ENCODE results near the gene SPTAN1.
"Not testable (repeated sequence)": the region's sequence is repeated elsewhere in the genome, so short reads cannot be mapped to it uniquely, and the experiment has no call there.

SPTAN1 gene

GRCh38 chr9:128666481-128666941, 114.1 kb downstream of the SPTAN1 start:
- H3K4me3 Mint-ChIP-seq; H3K36me3 Mint-ChIP-seq (ENCODE audit: low read depth); DNase-seq; H3K9me3 Mint-ChIP-seq; H3K27me3 Mint-ChIP-seq; H3K27ac Mint-ChIP-seq; H3K4me1 Mint-ChIP-seq (ENCODE audit: low read depth): not testable (repeated sequence)

GRCh38 chr9:128669786-128670185, 117.4 kb downstream of the SPTAN1 start:
- Mint-ChIP-seq H3K9me3 (no peaks in the 10 kb centered on the region), H3K27ac (no peak overlapping the region), H3K4me3 (no peak overlapping the region), H3K4me1 (ENCODE audit: low read depth) (no peaks in the 10 kb centered on the region), H3K27me3 (no peaks in the 10 kb centered on the region), H3K36me3 (ENCODE audit: low read depth) (no peaks in the 10 kb centered on the region)
- no peak for DNase-seq

- H3K4me1 Mint-ChIP-seq (ENCODE audit: low read depth): no peaks in the 10 kb centered on the region
- no peak for DNase-seq
- H3K27me3 Mint-ChIP-seq: no peaks in the 10 kb centered on the region
- H3K36me3 Mint-ChIP-seq (ENCODE audit: low read depth): peaks cover 13% of the 10 kb centered on the region
- H3K27ac Mint-ChIP-seq: no peak overlapping the region
- H3K9me3 Mint-ChIP-seq: no peaks in the 10 kb centered on the region
- H3K4me3 Mint-ChIP-seq: no peak overlapping the region
Measured at GRCh38 chr9:128675382-128675781, 123.0 kb downstream of the SPTAN1 start.

GRCh38 chr9:128677794-128678193, 125.4 kb downstream of the SPTAN1 start:
- Mint-ChIP-seq H3K4me1 (ENCODE audit: low read depth) (peaks cover 4% of the 10 kb centered on the region), H3K27ac (no peak overlapping the region), H3K9me3 (no peaks in the 10 kb centered on the region), H3K36me3 (ENCODE audit: low read depth) (peaks cover 17% of the 10 kb centered on the region), H3K27me3 (no peaks in the 10 kb centered on the region), H3K4me3 (no peak overlapping the region)
- DNase-seq: no peak
